OCI-LY7 (cell line): Measurements from ENCODE around the gene NTRK3. TPM values are rescaled to one million over a fixed set of nuclear protein-coding genes. Genes with fewer than 3 reads are reported as not detected.
"Not testable (repeated sequence)": the region's sequence is repeated elsewhere in the genome, so short reads cannot be mapped to it uniquely, and the experiment has no call there.

Experiments used
- BruUV-seq: library from RNA; stranded (reverse); fragments of 400-500 nt; replicated peaks from 2 replicates; lab custom pipeline; 2021; lab: Mats Ljungman, UMichigan
- CTCF ChIA-PET: fragments of 300-600 bp; sonication (Branson Sonifier 250); formaldehyde crosslinking; loops from one replicate; lab custom pipeline; 2022; ENCODE audit warnings: antibody characterized with exemption; ENCODE audit not compliant: unreplicated experiment; lab: Charles Lee
- POLR2A ChIA-PET: fragments of 300-600 bp; sonication (Branson Sonifier 250); formaldehyde crosslinking; loops from one replicate; lab custom pipeline; 2022; ENCODE audit warnings: antibody characterized with exemption; lab: Charles Lee
- DNase-seq: peaks from one replicate; pipeline ENCODE4 v3.0.0-alpha.2; 2015; ENCODE audit warnings: low spot score
- H2AFZ ChIP-seq: fragments of 200-600 bp; sonication (generic), shearing (Covaris generic); 2 replicates; pipeline ENCODE4 v1.6.1; 2014; ENCODE audit warnings: mild to moderate bottlenecking, antibody characterized with exemption, low read length, moderate library complexity
- H3K27ac ChIP-seq: fragments of 200-600 bp; sonication (generic); 2 replicates; pipeline ENCODE4 v1.5.1; 2014; ENCODE audit warnings: mixed run types, low read depth, mild to moderate bottlenecking, moderate library complexity, low read length, inconsistent platforms; ENCODE audit not compliant: poor library complexity, severe bottlenecking
- H3K36me3 ChIP-seq: fragments of 200-600 bp; sonication (generic); 2 replicates; pipeline ENCODE4 v1.6.1; 2014; ENCODE audit warnings: mild to moderate bottlenecking, antibody characterized with exemption, low read length, moderate library complexity, mixed read lengths; ENCODE audit not compliant: insufficient read depth
- H3K4me1 ChIP-seq: fragments of 200-600 bp; sonication (generic); 2 replicates; pipeline ENCODE4 v1.5.1; 2014; ENCODE audit warnings: mild to moderate bottlenecking, low read length; ENCODE audit not compliant: insufficient read depth, poor library complexity, severe bottlenecking
- H3K4me2 ChIP-seq: fragments of 200-600 bp; sonication (generic); 2 replicates; pipeline ENCODE4 v1.6.1; 2014; ENCODE audit warnings: mild to moderate bottlenecking, low read length
- H3K4me3 ChIP-seq: fragments of 200-600 bp; sonication (generic); 2 replicates; pipeline ENCODE4 v1.5.1; 2014; ENCODE audit warnings: mild to moderate bottlenecking, low read depth, low read length; ENCODE audit not compliant: poor library complexity, severe bottlenecking
- H3K79me2 ChIP-seq: fragments of 200-600 bp; sonication (generic); 2 replicates; pipeline ENCODE4 v1.6.1; 2016; ENCODE audit warnings: low read depth, mild to moderate bottlenecking, low read length, moderate library complexity, mixed read lengths; ENCODE audit not compliant: insufficient read depth
- H3K9me2 ChIP-seq: fragments of 200-600 bp; sonication (generic); 2 replicates; pipeline ENCODE4 v1.6.1; 2016; ENCODE audit warnings: mild to moderate bottlenecking, low read length, mixed read lengths; ENCODE audit not compliant: insufficient read depth
- H3K9me3 ChIP-seq: fragments of 200-600 bp; sonication (generic); 2 replicates; pipeline ENCODE4 v1.6.1; 2014; ENCODE audit warnings: mild to moderate bottlenecking, mixed run types, low read length, mixed read lengths
- H4K20me1 ChIP-seq: fragments of 200-600 bp; sonication (generic); 2 replicates; pipeline ENCODE4 v1.6.1; 2014; ENCODE audit warnings: mild to moderate bottlenecking, antibody characterized with exemption, low read length, moderate library complexity, mixed read lengths; ENCODE audit not compliant: insufficient read depth
- CTCF ChIP-seq: fragments of 200-600 bp; sonication (generic); conservative IDR thresholded peaks from 2 replicates; pipeline ENCODE4 v1.5.1; 2014; ENCODE audit warnings: mild to moderate bottlenecking, antibody characterized with exemption, low read length, moderate library complexity, mixed read lengths
- EZH2phosphoT487 ChIP-seq: fragments of 200-600 bp; sonication (generic); IDR thresholded peaks from 2 replicates; pipeline ENCODE4 v1.6.1; 2018; ENCODE audit warnings: low read depth, borderline replicate concordance, mild to moderate bottlenecking, mixed run types, antibody characterized with exemption, low read length, moderate library complexity, mixed read lengths
- intact Hi-C: fragments of 100-400 bp; cut with micrococcal nuclease; formaldehyde crosslinking; loops from one replicate; pipeline ENCODE4 v1.10.0; 2022; ENCODE audit not compliant: unreplicated experiment
- total RNA-seq, 2 experiments: library from RNA; depleted of rRNA in 1 of 2; stranded (reverse); fragments of >200 nt in 1 of 2; shearing (Covaris generic) in 1 of 2; gene quantifications; 2 replicates each; pipeline ENCODE4 v1.2.3, GENCODE V29; 2014 to 2022

The NTRK3 gene
- total RNA-seq, 2 experiments from 2014 or later: 0.50 to 2.5 TPM

- intact Hi-C loops: no loop called here
- H3K79me2 ChIP-seq: no peaks in the 10 kb centered on the region
- TF ChIP-seq EZH2phosphoT487 (no peak), CTCF (no peak)
- no peaks in the 10 kb centered on the region for H3K9me3 ChIP-seq
- no peak overlapping the region for H3K4me3 ChIP-seq
- no TSS peak for BruUV-seq
- H4K20me1 ChIP-seq: no peaks in the 10 kb centered on the region
- DNase-seq: no peak
- no peaks in the 10 kb centered on the region for H3K36me3 ChIP-seq
- H3K4me1 ChIP-seq: no peaks in the 10 kb centered on the region
- H3K27ac ChIP-seq: no peak overlapping the region
- ChIA-PET POLR2A (interaction anchor here (1.0 kb wide), 1 partner anchor 230 kb away, joined by 3 read pairs; no protein-coding TSS in a partner anchor), CTCF (no interaction called here)
- H3K9me2 ChIP-seq: no peaks in the 10 kb centered on the region
- H3K4me2 ChIP-seq: no peak overlapping the region
- H2AFZ ChIP-seq: no peak overlapping the region
These were observed 183.7 kb downstream of the NTRK3 start for GRCh38 chr15:88072598-88073390.

- CTCF ChIA-PET, H3K36me3 ChIP-seq, intact Hi-C loops, H3K4me1 ChIP-seq, H3K79me2 ChIP-seq, DNase-seq, H3K4me3 ChIP-seq, H3K9me2 ChIP-seq, H3K27ac ChIP-seq, H4K20me1 ChIP-seq, H2AFZ ChIP-seq, POLR2A ChIA-PET, H3K4me2 ChIP-seq, BruUV-seq, H3K9me3 ChIP-seq: not testable (repeated sequence)
These were observed 184.4 kb downstream of the NTRK3 start for GRCh38 chr15:88072133-88072532.

DNA sequence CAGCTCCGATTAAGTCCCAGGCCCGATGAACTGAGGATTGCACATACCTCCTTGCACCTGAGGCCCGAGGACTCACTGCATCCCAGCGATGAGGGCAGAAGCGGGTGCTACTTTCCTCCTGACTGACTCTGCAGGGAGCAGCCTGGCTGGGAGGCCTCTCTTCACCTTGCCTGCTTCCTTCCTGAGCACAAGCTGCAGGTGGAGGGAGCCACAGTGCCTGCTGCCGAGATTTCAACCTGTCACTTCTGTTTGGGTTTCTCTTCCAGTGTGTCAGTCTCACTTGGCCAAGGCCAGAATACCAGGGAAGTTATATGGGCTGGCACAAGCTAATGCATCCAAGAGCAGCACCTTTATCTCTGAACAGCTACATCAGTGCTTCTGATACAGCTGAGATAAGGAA lies 185.4 kb downstream of the NTRK3 start:
- Histone ChIP-seq H4K20me1 (no peaks in the 10 kb centered on the region), H3K9me3 (no peaks in the 10 kb centered on the region), H3K4me3 (no peak overlapping the region), H3K79me2 (no peaks in the 10 kb centered on the region), H3K27ac (no peak overlapping the region), H3K36me3 (no peaks in the 10 kb centered on the region), H3K9me2 (no peaks in the 10 kb centered on the region), H2AFZ (no peak overlapping the region), H3K4me1 (no peaks in the 10 kb centered on the region), H3K4me2 (no peak overlapping the region)
- ChIA-PET POLR2A (no interaction called here), CTCF (no interaction called here)
- intact Hi-C loops: no loop called here
- TF ChIP-seq CTCF (no peak), EZH2phosphoT487 (no peak)
- no TSS peak for BruUV-seq
- no peak for DNase-seq
